Loucy (cell line): ENCODE data around the gene CUL3.

ENCODE experiments used
- H2AFZ ChIP-seq: fragments of 200-600 bp; sonication (generic); 2 replicates; pipeline ENCODE4 v1.6.0; 2016; ENCODE audit warnings: antibody characterized with exemption, mild to moderate bottlenecking, low read length, moderate library complexity
- H3F3A ChIP-seq: fragments of 200-600 bp; 2 replicates; pipeline ENCODE4 v1.6.0; 2016; ENCODE audit warnings: antibody characterized with exemption, low read depth, mild to moderate bottlenecking
- H3K27me3 ChIP-seq: fragments of 200-600 bp; sonication (generic); 2 replicates; pipeline ENCODE4 v1.6.1; 2014; ENCODE audit warnings: low read length, mild to moderate bottlenecking; ENCODE audit not compliant: insufficient read depth, poor library complexity, severe bottlenecking
- H3K36me3 ChIP-seq: fragments of 200-600 bp; sonication (generic); 2 replicates; pipeline ENCODE4 v1.6.1; 2016; ENCODE audit warnings: low read length; ENCODE audit not compliant: insufficient read depth
- H3K4me1 ChIP-seq: fragments of 200-600 bp; sonication (generic); 2 replicates; pipeline ENCODE4 v1.5.1; 2014; ENCODE audit warnings: low read length, mild to moderate bottlenecking; ENCODE audit not compliant: insufficient read depth, poor library complexity, severe bottlenecking
- H3K4me2 ChIP-seq: fragments of 200-600 bp; sonication (generic); 2 replicates; pipeline ENCODE4 v1.6.0; 2014; ENCODE audit warnings: antibody characterized with exemption, low read length, low read depth, mild to moderate bottlenecking; ENCODE audit not compliant: poor library complexity, severe bottlenecking
- H3K4me3 ChIP-seq: fragments of 200-600 bp; sonication (generic); 2 replicates; pipeline ENCODE4 v1.5.1; 2014; ENCODE audit warnings: low read length, mild to moderate bottlenecking, mixed read lengths; ENCODE audit not compliant: poor library complexity, severe bottlenecking
- H3K79me2 ChIP-seq: fragments of 200-600 bp; sonication (generic); 2 replicates; pipeline ENCODE4 v1.6.1; 2014; ENCODE audit warnings: low read length; ENCODE audit not compliant: insufficient read depth
- H3K9ac ChIP-seq: fragments of 200-600 bp; sonication (generic); 2 replicates; pipeline ENCODE4 v1.6.0; 2014; ENCODE audit warnings: mild to moderate bottlenecking, low read depth, low read length, moderate library complexity; ENCODE audit not compliant: poor library complexity, severe bottlenecking
- H3K9me2 ChIP-seq: fragments of 200-600 bp; sonication (generic); replicated peaks from 2 replicates; pipeline ENCODE4 v1.6.1; 2016; ENCODE audit warnings: low read depth, low read length, mixed read lengths
- H3K9me3 ChIP-seq: fragments of 200-600 bp; sonication (generic); 2 replicates; pipeline ENCODE4 v1.6.1; 2014; ENCODE audit warnings: mild to moderate bottlenecking, antibody characterized with exemption, low read length, low read depth; ENCODE audit not compliant: insufficient read depth
- H4K20me1 ChIP-seq: fragments of 200-600 bp; sonication (generic); 2 replicates; pipeline ENCODE4 v1.6.0; 2014; ENCODE audit warnings: antibody characterized with exemption, low read length, mild to moderate bottlenecking; ENCODE audit not compliant: insufficient read depth, poor library complexity, severe bottlenecking
- EZH2phosphoT487 ChIP-seq: fragments of 200-600 bp; IDR thresholded peaks from 2 replicates; pipeline ENCODE4 v1.6.1; 2018; ENCODE audit warnings: antibody characterized with exemption, mild to moderate bottlenecking, moderate library complexity, borderline replicate concordance
- TF ChIP-seq, protein P1 (sequence below): fragments of 200-600 bp; sonication (generic); conservative IDR thresholded peaks from 2 replicates; pipeline ENCODE4 v1.5.1; 2014; ENCODE audit warnings: mild to moderate bottlenecking, antibody characterized with exemption, low read length

CUL3 gene

GRCh38 chr2:224434618-224435017 is 150.5 kb downstream of the CUL3 start:
- Histone ChIP-seq H4K20me1 (no peaks in the 10 kb centered on the region), H3K9me3 (no peaks in the 10 kb centered on the region), H3K9ac (no peak overlapping the region), H3F3A (no peaks in the 10 kb centered on the region), H3K9me2 (no peaks in the 10 kb centered on the region), H3K4me2 (no peak overlapping the region), H3K79me2 (no peaks in the 10 kb centered on the region), H3K27me3 (no peaks in the 10 kb centered on the region), H3K36me3 (no peaks in the 10 kb centered on the region), H3K4me3 (no peak overlapping the region), H2AFZ (no peak overlapping the region), H3K4me1 (peaks cover 12% of the 10 kb centered on the region)
- TF ChIP-seq EZH2phosphoT487 = no peak
- TF ChIP-seq, protein P1, sequence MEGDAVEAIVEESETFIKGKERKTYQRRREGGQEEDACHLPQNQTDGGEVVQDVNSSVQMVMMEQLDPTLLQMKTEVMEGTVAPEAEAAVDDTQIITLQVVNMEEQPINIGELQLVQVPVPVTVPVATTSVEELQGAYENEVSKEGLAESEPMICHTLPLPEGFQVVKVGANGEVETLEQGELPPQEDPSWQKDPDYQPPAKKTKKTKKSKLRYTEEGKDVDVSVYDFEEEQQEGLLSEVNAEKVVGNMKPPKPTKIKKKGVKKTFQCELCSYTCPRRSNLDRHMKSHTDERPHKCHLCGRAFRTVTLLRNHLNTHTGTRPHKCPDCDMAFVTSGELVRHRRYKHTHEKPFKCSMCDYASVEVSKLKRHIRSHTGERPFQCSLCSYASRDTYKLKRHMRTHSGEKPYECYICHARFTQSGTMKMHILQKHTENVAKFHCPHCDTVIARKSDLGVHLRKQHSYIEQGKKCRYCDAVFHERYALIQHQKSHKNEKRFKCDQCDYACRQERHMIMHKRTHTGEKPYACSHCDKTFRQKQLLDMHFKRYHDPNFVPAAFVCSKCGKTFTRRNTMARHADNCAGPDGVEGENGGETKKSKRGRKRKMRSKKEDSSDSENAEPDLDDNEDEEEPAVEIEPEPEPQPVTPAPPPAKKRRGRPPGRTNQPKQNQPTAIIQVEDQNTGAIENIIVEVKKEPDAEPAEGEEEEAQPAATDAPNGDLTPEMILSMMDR = no peak

DNA sequence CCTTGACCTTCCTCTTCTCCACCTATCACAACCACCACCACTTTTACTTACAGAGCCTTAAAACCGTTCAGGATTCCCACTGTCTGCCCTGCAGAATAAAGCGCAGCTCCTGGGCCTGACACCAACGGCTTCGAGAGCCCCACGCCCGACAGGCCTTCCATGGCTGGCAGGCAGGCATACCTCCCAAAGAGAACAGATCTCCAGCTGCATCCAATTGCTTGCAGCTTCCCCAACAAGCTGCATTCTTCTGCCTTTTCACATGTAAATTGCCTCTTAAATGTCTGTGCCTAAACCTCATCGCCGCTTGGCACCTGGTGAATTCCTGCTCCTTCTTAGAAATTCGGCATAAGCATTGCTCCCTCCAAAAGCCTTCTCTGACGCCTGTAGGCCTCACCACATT is 151.7 kb downstream of the CUL3 start:
- no peak overlapping the region for H3K4me3 ChIP-seq
- no peaks in the 10 kb centered on the region for H3K27me3 ChIP-seq
- no peaks in the 10 kb centered on the region for H3K9me3 ChIP-seq
- no peaks in the 10 kb centered on the region for H3K9me2 ChIP-seq
- TF ChIP-seq EZH2phosphoT487 = no peak
- TF ChIP-seq, protein P1 = no peak
- H2AFZ ChIP-seq = no peak overlapping the region
- no peaks in the 10 kb centered on the region for H4K20me1 ChIP-seq
- H3K4me1 ChIP-seq = peaks cover 24% of the 10 kb centered on the region
- no peaks in the 10 kb centered on the region for H3K79me2 ChIP-seq
- H3K4me2 ChIP-seq = no peak overlapping the region
- no peaks in the 10 kb centered on the region for H3F3A ChIP-seq
- no peak overlapping the region for H3K9ac ChIP-seq
- no peaks in the 10 kb centered on the region for H3K36me3 ChIP-seq

GRCh38 chr2:224432003-224432579 is 153.1 kb downstream of the CUL3 start:
- Histone ChIP-seq H3K9ac (no peak overlapping the region), H2AFZ (no peak overlapping the region), H3K79me2 (no peaks in the 10 kb centered on the region), H3K27me3 (no peaks in the 10 kb centered on the region), H3K4me3 (no peak overlapping the region), H3K9me2 (no peaks in the 10 kb centered on the region), H4K20me1 (no peaks in the 10 kb centered on the region), H3K4me2 (no peak overlapping the region), H3K9me3 (no peaks in the 10 kb centered on the region), H3F3A (no peaks in the 10 kb centered on the region), H3K36me3 (no peaks in the 10 kb centered on the region), H3K4me1 (peaks cover 24% of the 10 kb centered on the region)
- TF ChIP-seq EZH2phosphoT487 = no peak
- TF ChIP-seq, protein P1 = no peak
